WERI-Rb-1 (cell line): ENCODE measurements around the gene CFAP53.
A peak's percentile ranks its signal among the peaks of the same experiment; 100 is the strongest.

Experiments used
- DNase-seq: peaks from one replicate; pipeline ENCODE4 v3.0.0-alpha.2; 2020
- H3K27ac ChIP-seq: fragments of 250-450 bp; sonication (Bioruptor Pico); 2 replicates; pipeline ENCODE4 v1.5.1; 2020; ENCODE audit warnings: mild to moderate bottlenecking, moderate library complexity
- H3K27me3 ChIP-seq: fragments of 250-450 bp; sonication (Bioruptor Pico); 2 replicates; pipeline ENCODE4 v1.5.1; 2021; ENCODE audit warnings: mild to moderate bottlenecking, low read depth, moderate library complexity; ENCODE audit not compliant: insufficient read depth, severe bottlenecking
- H3K36me3 ChIP-seq: fragments of 250-450 bp; sonication (Bioruptor Pico); 2 replicates; pipeline ENCODE4 v1.5.1; 2020; ENCODE audit warnings: mild to moderate bottlenecking, moderate library complexity
- H3K4me3 ChIP-seq: 2 replicates; pipeline ENCODE4 v1.5.1; 2011; ENCODE audit warnings: low read depth, mild to moderate bottlenecking, control low read depth, low read length
- H3K9me3 ChIP-seq: fragments of 250-450 bp; sonication (Bioruptor Pico); 2 replicates; pipeline ENCODE4 v1.5.1; 2021; ENCODE audit warnings: mild to moderate bottlenecking, moderate library complexity; ENCODE audit not compliant: severe bottlenecking
- TF ChIP-seq, protein P1 (sequence below): IDR thresholded peaks from 2 replicates; pipeline ENCODE4 v1.5.1; 2011; ENCODE audit warnings: low read depth, mild to moderate bottlenecking, control low read depth, inconsistent platforms, low read length

CFAP53 gene

DNA sequence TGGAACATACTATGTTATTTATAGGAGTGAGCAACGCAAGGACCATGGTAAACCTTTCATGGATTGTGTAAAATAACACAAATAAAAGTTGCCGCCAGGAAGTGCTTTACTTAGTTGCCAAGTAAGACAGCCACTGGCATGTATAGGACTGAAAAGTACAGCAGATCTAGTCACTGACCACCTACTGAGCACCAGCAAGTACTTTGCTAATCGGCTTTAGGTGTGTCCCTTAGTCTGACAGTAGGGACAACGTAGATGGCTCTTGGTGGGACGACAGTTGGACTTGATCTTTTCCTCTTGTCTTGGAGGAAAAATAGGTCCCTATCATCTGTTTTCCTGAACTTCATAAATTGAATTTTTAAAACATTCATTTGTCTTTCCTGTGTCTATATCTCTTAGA lies 34.8 kb upstream of the CFAP53 start:
- TF ChIP-seq, protein P1, sequence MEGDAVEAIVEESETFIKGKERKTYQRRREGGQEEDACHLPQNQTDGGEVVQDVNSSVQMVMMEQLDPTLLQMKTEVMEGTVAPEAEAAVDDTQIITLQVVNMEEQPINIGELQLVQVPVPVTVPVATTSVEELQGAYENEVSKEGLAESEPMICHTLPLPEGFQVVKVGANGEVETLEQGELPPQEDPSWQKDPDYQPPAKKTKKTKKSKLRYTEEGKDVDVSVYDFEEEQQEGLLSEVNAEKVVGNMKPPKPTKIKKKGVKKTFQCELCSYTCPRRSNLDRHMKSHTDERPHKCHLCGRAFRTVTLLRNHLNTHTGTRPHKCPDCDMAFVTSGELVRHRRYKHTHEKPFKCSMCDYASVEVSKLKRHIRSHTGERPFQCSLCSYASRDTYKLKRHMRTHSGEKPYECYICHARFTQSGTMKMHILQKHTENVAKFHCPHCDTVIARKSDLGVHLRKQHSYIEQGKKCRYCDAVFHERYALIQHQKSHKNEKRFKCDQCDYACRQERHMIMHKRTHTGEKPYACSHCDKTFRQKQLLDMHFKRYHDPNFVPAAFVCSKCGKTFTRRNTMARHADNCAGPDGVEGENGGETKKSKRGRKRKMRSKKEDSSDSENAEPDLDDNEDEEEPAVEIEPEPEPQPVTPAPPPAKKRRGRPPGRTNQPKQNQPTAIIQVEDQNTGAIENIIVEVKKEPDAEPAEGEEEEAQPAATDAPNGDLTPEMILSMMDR: no peak
- H3K36me3 ChIP-seq: no peaks in the 10 kb centered on the region
- DNase-seq: peak; percentile 56
- no peak overlapping the region for H3K4me3 ChIP-seq
- no peak overlapping the region for H3K27ac ChIP-seq
- H3K27me3 ChIP-seq: no peaks in the 10 kb centered on the region
- H3K9me3 ChIP-seq: peaks cover 10% of the 10 kb centered on the region

- Histone ChIP-seq H3K27ac (no peak overlapping the region), H3K4me3 (no peak overlapping the region), H3K27me3 (no peaks in the 10 kb centered on the region), H3K36me3 (no peaks in the 10 kb centered on the region), H3K9me3 (peaks cover 3% of the 10 kb centered on the region)
- DNase-seq: no peak
- TF ChIP-seq, protein P1: no peak
Observed at GRCh38 chr18:50299626-50300388, 33.5 kb upstream of the CFAP53 start.

- no peaks in the 10 kb centered on the region for H3K9me3 ChIP-seq
- no peaks in the 10 kb centered on the region for H3K36me3 ChIP-seq
- H3K27me3 ChIP-seq: no peaks in the 10 kb centered on the region
- H3K4me3 ChIP-seq: peak overlapping the region; percentile 58
- no peak overlapping the region for H3K27ac ChIP-seq
- TF ChIP-seq, protein P1: no peak
- DNase-seq: no peak
Observed at GRCh38 chr18:50298443-50299284, 32.4 kb upstream of the CFAP53 start.

- H3K9me3 ChIP-seq: no peaks in the 10 kb centered on the region
- TF ChIP-seq, protein P1: no peak
- no peaks in the 10 kb centered on the region for H3K36me3 ChIP-seq
- peak; percentile 85 for DNase-seq
- no peak overlapping the region for H3K27ac ChIP-seq
- peak overlapping the region; percentile 58 for H3K4me3 ChIP-seq
- H3K27me3 ChIP-seq: no peaks in the 10 kb centered on the region
Observed at GRCh38 chr18:50297621-50298442, 31.5 kb upstream of the CFAP53 start.

DNA sequence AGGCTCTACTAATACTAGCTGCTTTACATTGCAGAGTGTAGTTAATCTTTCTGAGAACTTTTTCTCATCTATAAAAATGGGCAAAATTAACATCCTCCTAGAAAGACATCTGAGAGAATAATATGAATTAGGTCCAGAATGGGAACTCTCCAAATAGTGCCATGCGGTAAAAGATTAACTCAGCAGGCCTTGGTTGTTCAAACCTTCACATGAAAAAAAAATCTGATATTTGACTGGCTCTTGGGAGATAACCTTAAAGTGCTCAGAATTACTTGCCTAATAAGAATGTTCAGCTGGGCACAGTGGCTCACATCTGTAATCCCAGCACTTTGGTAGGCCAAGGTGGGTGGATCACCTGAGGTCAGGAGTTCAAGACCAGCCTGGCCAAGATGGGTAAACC lies 26.7 kb upstream of the CFAP53 start:
- H3K9me3 ChIP-seq: no peaks in the 10 kb centered on the region
- TF ChIP-seq, protein P1: no peak
- no peaks in the 10 kb centered on the region for H3K36me3 ChIP-seq
- no peak overlapping the region for H3K27ac ChIP-seq
- H3K4me3 ChIP-seq: no peak overlapping the region
- H3K27me3 ChIP-seq: no peaks in the 10 kb centered on the region
- no peak for DNase-seq
